HEK293T (cell line): ENCODE measurements around the gene SERPINH1.
"Not testable (repeated sequence)": the region's sequence is repeated elsewhere in the genome, so short reads cannot be mapped to it uniquely, and the experiment has no call there.

Source experiments
- CTCF ChIA-PET: fragments of 350-600 bp; formaldehyde crosslinking; extraction: SDS; loops from one replicate; lab custom pipeline; 2021; ENCODE audit warnings: antibody characterized with exemption, inconsistent platforms; lab: Yijun Ruan, JAX
- POLR2A ChIA-PET: fragments of 350-600 bp; formaldehyde crosslinking; extraction: SDS; loops from one replicate; lab custom pipeline; 2020; ENCODE audit warnings: antibody characterized with exemption, inconsistent platforms; lab: Yijun Ruan, JAX
- DNase-seq: peaks from one replicate; pipeline ENCODE4 v3.0.0; 2012; ENCODE audit warnings: mixed read lengths; ENCODE audit errors: extremely low spot score
- ARNT ChIP-seq: fragments of 450-650 bp; IDR thresholded peaks from 2 replicates; pipeline ENCODE4 v1.6.1; 2017; ENCODE audit warnings: mild to moderate bottlenecking
- BHLHE40 ChIP-seq: fragments of 450-650 bp; IDR thresholded peaks from 2 replicates; pipeline ENCODE4 v1.6.1; 2016; ENCODE audit warnings: mild to moderate bottlenecking, moderate library complexity, borderline replicate concordance
- CTBP1 ChIP-seq: fragments of 450-650 bp; IDR thresholded peaks from 2 replicates; pipeline ENCODE4 v1.6.1; 2016; ENCODE audit warnings: borderline replicate concordance
- ELF4 ChIP-seq: fragments of 450-650 bp; IDR thresholded peaks from 2 replicates; pipeline ENCODE4 v1.6.1; 2017; ENCODE audit warnings: antibody characterized with exemption
- FOXA1 ChIP-seq: fragments of 450-650 bp; IDR thresholded peaks from 2 replicates; pipeline ENCODE4 v1.6.1; 2016; ENCODE audit warnings: mild to moderate bottlenecking
- FOXM1 ChIP-seq: fragments of 450-650 bp; IDR thresholded peaks from 2 replicates; pipeline ENCODE4 v1.6.1; 2017; ENCODE audit warnings: mild to moderate bottlenecking, borderline replicate concordance
- HDGF ChIP-seq: fragments of 450-650 bp; IDR thresholded peaks from 2 replicates; pipeline ENCODE4 v1.6.1; 2017; ENCODE audit warnings: antibody characterized with exemption, borderline replicate concordance
- L3MBTL2 ChIP-seq: fragments of 450-650 bp; conservative IDR thresholded peaks from 2 replicates; pipeline ENCODE4 v1.6.1; 2016; ENCODE audit warnings: mild to moderate bottlenecking
- LEF1 ChIP-seq: fragments of 450-650 bp; IDR thresholded peaks from 2 replicates; pipeline ENCODE4 v1.6.1; 2017; ENCODE audit warnings: mild to moderate bottlenecking, borderline replicate concordance
- NFRKB ChIP-seq: fragments of 450-650 bp; IDR thresholded peaks from 2 replicates; pipeline ENCODE4 v1.6.1; 2016; ENCODE audit warnings: mild to moderate bottlenecking, moderate library complexity
- SP1 ChIP-seq: fragments of 450-650 bp; IDR thresholded peaks from 2 replicates; pipeline ENCODE4 v1.6.1; 2017
- SUZ12 ChIP-seq: fragments of 450-650 bp; IDR thresholded peaks from 2 replicates; pipeline ENCODE4 v1.6.1; 2016; ENCODE audit warnings: mild to moderate bottlenecking
- TARDBP ChIP-seq: fragments of 450-650 bp; IDR thresholded peaks from 2 replicates; pipeline ENCODE4 v1.6.1; 2016
- ZNF384 ChIP-seq: fragments of 450-650 bp; IDR thresholded peaks from 2 replicates; pipeline ENCODE4 v1.6.1; 2016
- TF ChIP-seq, protein P1 (sequence below): fragments of 450-650 bp; IDR thresholded peaks from 2 replicates; pipeline ENCODE4 v1.6.1; 2016

SERPINH1 gene

DNA sequence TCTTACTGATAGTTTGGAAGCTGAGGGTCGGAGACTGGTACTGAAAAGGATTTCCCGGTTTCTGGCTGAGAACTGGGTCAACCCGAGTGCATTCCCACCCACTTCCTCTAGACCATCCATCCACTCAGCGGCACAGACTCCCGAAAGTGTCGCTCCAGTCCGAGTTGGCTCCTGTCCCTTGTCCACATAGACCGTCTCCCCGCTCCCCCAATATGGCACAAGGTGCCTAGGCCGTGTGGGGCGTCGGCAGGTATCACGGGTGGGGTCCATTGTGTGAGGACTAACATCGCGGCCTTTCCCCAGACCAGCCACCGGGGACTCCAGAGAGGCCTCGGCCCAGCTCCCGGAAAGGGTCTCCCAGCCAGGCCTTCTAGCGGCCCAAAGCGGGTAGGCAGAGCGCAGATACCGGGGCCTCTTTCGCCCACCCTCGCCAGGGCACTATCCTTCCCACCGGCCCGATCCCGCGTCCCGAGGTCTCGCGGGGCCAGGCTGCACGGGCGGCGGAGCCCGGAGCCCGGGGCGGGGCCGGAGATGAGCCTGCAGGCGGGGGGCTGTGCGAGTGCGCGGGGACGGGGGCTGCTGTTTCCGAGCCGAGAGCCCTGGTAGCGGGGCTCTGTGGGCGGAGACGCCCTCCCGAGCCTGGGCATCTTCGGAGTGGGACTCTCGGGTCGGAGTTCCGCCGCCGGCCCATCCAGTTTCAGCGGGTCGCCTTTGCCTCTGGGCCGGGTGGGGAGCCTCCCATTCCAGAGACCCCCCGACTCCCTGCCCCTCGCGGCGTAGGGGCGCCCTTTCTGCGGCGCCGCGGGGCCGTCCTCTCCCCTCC, 21.1 kb downstream of the SERPINH1 start:
- peak; percentile 80 for DNase-seq
- CTCF ChIA-PET = interaction anchor here (0.7 to 1.3 kb wide), 2 partner anchors 16 to 284 kb away, joined by 3 read pairs; no protein-coding TSS in a partner anchor
- TF ChIP-seq L3MBTL2 (peak; percentile 42), NFRKB (no peak), TARDBP (no peak), CTBP1 (no peak), LEF1 (no peak), FOXA1 (no peak), ELF4 (no peak)
- POLR2A ChIA-PET = interaction anchor here (0.7 to 2.6 kb wide), 20 partner anchors 9 to 123 kb away, joined by 3 to 21 read pairs (median 5); partner anchors contain the start of gene SERPINH1

DNA sequence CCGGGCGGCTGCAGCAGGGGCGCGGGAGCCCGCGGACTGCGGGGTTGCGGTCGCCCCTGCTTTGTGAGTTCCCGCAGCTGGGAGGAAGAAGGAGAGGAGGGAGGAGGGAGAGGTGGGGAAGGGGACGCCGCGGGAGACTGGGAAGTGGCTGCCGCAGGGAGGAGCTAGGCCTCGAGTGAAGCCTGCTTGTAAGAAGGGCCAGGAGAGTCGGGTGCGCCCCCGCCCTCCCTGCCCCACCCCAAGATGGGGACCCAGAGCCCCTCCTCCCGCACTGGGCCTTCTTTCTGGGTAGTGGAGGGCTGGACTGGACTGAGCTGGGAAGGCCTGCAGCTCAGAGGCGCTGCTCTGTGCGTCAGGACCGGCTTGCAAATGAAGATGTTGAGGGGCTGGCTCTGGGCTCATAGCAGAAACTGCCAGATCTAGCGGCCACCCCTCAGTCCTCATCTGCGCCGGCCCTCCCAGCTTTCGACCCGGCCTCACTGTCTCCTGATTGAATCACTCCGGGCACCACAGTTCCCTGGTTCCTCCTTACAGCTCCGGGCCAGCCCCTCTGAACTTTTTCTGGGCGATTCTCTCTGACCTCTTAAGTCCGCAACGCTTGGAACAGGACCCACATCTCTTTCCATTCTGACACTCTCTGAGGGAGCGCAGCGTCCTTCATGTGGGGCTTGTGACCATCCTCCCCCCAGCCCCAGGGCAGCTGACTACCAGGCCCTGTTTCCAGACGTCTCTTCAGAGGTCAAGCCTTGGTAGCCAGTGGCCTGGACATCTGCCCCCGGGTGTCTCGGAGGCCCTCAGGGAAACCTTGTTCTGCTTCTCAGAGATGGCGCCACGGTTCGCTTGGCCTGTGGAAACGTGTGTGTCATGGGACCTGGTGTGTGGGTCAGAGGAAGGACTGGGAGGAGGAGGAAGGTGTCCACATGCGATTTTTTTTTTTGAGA, 21.9 kb downstream of the SERPINH1 start:
- CTCF ChIA-PET = interaction anchor here (0.7 to 1.3 kb wide), 3 partner anchors 15 to 283 kb away, joined by 3 to 4 read pairs (median 3); no protein-coding TSS in a partner anchor
- peak; percentile 57 for DNase-seq
- TF ChIP-seq SP1 (no peak), FOXA1 (no peak), SUZ12 (no peak), BHLHE40 (no peak), TARDBP (no peak)
- TF ChIP-seq, protein P1, sequence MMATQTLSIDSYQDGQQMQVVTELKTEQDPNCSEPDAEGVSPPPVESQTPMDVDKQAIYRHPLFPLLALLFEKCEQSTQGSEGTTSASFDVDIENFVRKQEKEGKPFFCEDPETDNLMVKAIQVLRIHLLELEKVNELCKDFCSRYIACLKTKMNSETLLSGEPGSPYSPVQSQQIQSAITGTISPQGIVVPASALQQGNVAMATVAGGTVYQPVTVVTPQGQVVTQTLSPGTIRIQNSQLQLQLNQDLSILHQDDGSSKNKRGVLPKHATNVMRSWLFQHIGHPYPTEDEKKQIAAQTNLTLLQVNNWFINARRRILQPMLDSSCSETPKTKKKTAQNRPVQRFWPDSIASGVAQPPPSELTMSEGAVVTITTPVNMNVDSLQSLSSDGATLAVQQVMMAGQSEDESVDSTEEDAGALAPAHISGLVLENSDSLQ = no peak
- POLR2A ChIA-PET = interaction anchor here (0.7 to 2.6 kb wide), 16 partner anchors 8 to 135 kb away, joined by 3 to 21 read pairs (median 5); partner anchors contain the start of gene SERPINH1

DNA sequence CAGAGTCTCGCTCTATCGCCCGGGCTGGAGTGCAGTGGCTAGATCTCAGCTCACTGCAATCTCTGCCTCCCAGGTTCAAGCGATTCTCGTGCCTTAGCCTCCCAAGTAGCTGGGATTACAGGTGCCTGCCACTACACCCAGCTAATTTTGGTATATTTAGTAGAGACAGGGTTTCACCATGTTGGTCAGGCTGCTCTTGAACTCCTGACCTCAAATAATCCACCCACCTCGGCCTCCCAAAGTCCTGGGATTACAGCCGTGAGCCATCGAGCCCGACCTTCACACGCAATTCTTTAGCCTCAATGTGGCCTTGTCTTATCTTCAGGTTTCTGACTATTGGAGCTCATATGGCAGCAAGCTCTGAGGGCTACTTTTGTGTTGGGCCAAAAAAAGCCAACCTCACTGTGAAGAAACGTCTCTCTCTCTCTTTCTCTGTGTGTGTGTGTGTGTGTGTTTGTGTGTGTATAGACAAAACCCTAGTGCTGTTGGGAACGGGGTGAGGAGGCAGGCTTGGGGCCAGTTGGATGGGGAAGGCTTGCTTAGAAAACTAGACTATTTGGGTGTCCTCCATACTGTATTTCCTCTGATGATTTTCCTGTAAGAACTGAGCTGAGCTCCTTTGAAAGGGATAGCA, 22.7 kb downstream of the SERPINH1 start:
- DNase-seq = not testable (repeated sequence)
- ChIA-PET CTCF (interaction anchor here (1.1 to 2.1 kb wide), 2 partner anchors 13 to 17 kb away, joined by 4 to 5 read pairs; no protein-coding TSS in a partner anchor), POLR2A (interaction anchor here (0.7 to 2.6 kb wide), 7 partner anchors 8 to 30 kb away, joined by 3 to 21 read pairs (median 5); partner anchors contain the start of gene SERPINH1)

DNA sequence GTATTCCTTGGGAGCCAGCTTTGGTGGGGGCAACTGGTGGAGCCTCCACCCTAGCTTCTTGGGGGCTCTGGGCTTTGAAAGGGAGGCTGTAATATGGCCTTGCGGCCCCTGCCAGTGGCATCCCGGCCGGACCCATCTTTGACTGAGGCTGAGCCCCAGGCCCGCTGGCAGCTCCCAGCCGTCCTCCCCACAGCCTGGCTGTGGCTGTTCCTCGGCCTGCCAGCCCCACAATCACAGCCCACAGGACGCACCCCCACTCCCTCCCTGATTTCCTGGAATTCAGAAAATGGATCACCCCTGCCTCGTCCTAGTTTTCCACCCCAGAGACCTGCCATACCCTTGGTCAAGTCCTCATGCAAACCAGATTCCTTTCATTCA, 23.2 kb downstream of the SERPINH1 start:
- TF ChIP-seq LEF1 (no peak), NFRKB (no peak)
- no peak for DNase-seq
- ChIA-PET CTCF (interaction anchor here (2.1 kb wide), 1 partner anchor 12 kb away, joined by 5 read pairs; no protein-coding TSS in a partner anchor), POLR2A (interaction anchor here (1.5 to 2.6 kb wide), 3 partner anchors 11 to 31 kb away, joined by 4 to 21 read pairs (median 7); partner anchors contain the start of gene SERPINH1)

DNA sequence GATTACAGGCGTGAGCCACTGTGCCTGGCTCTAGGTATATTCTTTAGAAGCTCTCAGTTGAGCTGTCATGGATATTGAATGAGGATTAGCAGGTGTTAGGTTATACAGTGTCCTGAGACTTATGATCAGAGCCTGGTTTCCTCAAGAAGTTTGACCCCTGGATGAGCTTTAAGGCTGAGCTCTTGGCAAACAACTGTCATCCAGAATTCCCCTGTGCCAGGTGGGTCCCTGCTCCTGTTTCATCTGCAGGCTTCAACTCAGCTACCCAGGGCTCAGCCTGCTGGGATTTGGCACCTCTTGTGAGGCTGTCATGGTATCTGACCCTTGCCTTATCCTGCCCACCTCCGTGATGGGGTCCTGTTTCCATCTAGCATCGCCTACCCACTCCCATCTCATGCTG, 24.3 kb downstream of the SERPINH1 start:
- CTCF ChIA-PET = interaction anchor here (0.7 to 2.1 kb wide), 2 partner anchors 11 to 12 kb away, joined by 3 to 5 read pairs; no protein-coding TSS in a partner anchor

DNA sequence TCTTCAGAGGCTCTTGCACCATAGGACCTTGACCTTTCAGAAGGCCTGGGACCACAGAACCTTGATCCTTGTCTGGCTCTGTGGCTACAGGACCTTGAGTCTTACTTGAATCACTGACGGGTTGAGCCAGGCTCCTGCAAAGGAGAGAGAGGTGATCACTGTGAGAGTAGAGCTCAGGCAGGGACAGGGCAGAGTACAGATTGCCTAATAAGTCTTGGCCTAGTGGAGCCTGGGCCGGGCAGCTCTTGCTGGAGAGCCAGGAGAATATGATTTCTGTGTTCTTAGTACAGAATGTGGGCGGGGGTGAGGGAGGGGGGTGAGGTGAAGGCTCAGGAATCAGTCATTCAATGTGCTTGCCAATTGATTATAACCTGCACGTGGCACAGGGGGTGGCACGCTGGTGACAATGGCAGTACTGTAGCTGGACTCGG, 26.0 kb downstream of the SERPINH1 start:
- ChIA-PET CTCF (interaction anchor here (1.5 kb wide), 1 partner anchor 10 kb away, joined by 5 read pairs; no protein-coding TSS in a partner anchor), POLR2A (no interaction called here)
- TF ChIP-seq ZNF384 (no peak), ARNT (no peak), FOXA1 (no peak), CTBP1 (no peak), FOXM1 (no peak), L3MBTL2 (no peak), HDGF (no peak), SUZ12 (no peak)
- TF ChIP-seq, protein P1 = no peak
- DNase-seq = no peak

More for the DNA sequence above, 24.3 kb downstream of the SERPINH1 start:
- no peak for DNase-seq
- POLR2A ChIA-PET = interaction anchor here (1.1 to 1.5 kb wide), 2 partner anchors 9 to 32 kb away, joined by 3 to 4 read pairs; no protein-coding TSS in a partner anchor
- TF ChIP-seq, protein P1 = no peak
- TF ChIP-seq ARNT (no peak), ELF4 (no peak), ZNF384 (no peak), SUZ12 (no peak), FOXA1 (no peak), NFRKB (no peak), L3MBTL2 (no peak), HDGF (no peak)
